OCI-LY3 (cell line): ENCODE measurements around the gene ZBTB9.

Experiments
- EZH2phosphoT487 ChIP-seq: fragments of 200-600 bp; shearing (Covaris generic); IDR thresholded peaks from 2 replicates; pipeline ENCODE4 v1.6.1; 2018; ENCODE audit warnings: antibody characterized with exemption, mixed run types, low read depth
- TF ChIP-seq, protein P1 (sequence below): fragments of 200-600, 300-600 bp; sonication (generic); IDR thresholded peaks from 2 replicates; pipeline ENCODE4 v1.5.1; 2014; ENCODE audit warnings: antibody characterized with exemption, low read length, low read depth

DNA sequence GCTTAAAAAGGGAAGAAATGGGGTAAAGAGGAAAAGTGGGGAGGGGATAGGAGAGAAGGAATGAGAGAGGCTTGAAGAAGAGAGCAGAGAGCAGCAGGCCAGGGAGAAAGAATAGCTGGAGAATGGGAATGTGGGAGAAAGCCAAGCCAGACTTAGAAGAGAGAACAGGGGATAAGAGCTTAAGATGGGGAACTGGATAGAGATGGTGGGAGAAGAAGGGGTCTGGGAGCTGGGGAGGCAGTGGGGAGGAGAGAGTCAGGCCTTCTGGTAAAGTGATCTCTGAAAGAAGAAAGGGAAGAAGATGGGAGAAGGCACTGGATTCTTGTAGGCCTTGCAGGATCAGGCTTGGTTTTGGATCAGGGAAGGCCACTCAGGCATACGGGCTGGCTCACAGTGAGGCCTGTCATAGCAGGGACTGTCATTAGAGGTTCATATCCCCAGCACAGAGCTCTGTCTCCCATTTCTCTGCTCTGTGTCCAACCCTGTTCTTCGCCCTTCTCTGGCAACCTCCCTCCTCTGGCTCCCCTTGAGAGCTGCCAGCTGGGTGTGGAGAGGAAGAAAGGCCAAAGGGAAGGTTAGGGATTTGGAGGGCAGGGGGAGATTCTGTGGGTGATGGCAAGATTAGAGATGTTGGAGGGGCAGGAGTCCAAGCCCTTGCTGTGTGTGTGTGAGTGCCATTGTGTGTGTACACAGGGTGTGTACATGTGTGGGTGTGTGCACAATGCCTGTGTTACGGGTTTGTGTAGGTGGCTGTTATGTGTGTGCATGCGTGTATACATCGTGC is 25.2 kb upstream of the ZBTB9 start:
- TF ChIP-seq, protein P1, sequence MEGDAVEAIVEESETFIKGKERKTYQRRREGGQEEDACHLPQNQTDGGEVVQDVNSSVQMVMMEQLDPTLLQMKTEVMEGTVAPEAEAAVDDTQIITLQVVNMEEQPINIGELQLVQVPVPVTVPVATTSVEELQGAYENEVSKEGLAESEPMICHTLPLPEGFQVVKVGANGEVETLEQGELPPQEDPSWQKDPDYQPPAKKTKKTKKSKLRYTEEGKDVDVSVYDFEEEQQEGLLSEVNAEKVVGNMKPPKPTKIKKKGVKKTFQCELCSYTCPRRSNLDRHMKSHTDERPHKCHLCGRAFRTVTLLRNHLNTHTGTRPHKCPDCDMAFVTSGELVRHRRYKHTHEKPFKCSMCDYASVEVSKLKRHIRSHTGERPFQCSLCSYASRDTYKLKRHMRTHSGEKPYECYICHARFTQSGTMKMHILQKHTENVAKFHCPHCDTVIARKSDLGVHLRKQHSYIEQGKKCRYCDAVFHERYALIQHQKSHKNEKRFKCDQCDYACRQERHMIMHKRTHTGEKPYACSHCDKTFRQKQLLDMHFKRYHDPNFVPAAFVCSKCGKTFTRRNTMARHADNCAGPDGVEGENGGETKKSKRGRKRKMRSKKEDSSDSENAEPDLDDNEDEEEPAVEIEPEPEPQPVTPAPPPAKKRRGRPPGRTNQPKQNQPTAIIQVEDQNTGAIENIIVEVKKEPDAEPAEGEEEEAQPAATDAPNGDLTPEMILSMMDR, result no peak
- no peak for TF ChIP-seq EZH2phosphoT487
